HepG2 (cell line): Measurements from ENCODE around the gene MLLT1. TPM values are rescaled to one million over a fixed set of nuclear protein-coding genes. Genes with fewer than 3 reads are reported as not detected.

Experiments
- ETV5 ChIP-seq: IDR thresholded peaks from 2 replicates; pipeline ENCODE4 v1.6.1; 2018; ENCODE audit warnings: missing biosample characterization, missing genetic modification reagents, inconsistent platforms, borderline replicate concordance
- HOXA3 ChIP-seq: sonication (generic); formaldehyde crosslinking; IDR thresholded peaks from 2 replicates; pipeline ENCODE4 v1.5.0; 2020; ENCODE audit warnings: missing genetic modification reagents
- MIER3 ChIP-seq: IDR thresholded peaks from 2 replicates; pipeline ENCODE4 v1.6.1; 2016; ENCODE audit warnings: missing compliant biosample characterization, borderline replicate concordance
- NCOA5 ChIP-seq: sonication (generic); formaldehyde crosslinking; IDR thresholded peaks from 2 replicates; pipeline ENCODE4 v1.4.0; 2020; ENCODE audit warnings: missing genetic modification reagents
- ONECUT2 ChIP-seq: sonication (generic); formaldehyde crosslinking; IDR thresholded peaks from 2 replicates; pipeline ENCODE4 v1.4.0; 2020; ENCODE audit warnings: missing genetic modification reagents
- SALL2 ChIP-seq: sonication (generic); formaldehyde crosslinking; IDR thresholded peaks from 2 replicates; pipeline ENCODE4 v1.8.1; 2023; ENCODE audit warnings: mild to moderate bottlenecking, missing genetic modification reagents, inconsistent platforms
- SSRP1 ChIP-seq: IDR thresholded peaks from 2 replicates; pipeline ENCODE4 v1.6.1; 2016; ENCODE audit warnings: control low read depth
- ZFP36L1 ChIP-seq: sonication (generic); formaldehyde crosslinking; IDR thresholded peaks from 2 replicates; pipeline ENCODE4 v1.8.0; 2022; ENCODE audit warnings: mild to moderate bottlenecking, missing genetic modification reagents, moderate library complexity
- ZNF562 ChIP-seq: sonication (generic); formaldehyde crosslinking; IDR thresholded peaks from 2 replicates; pipeline ENCODE4 v1.8.0; 2022; ENCODE audit warnings: missing genetic modification reagents, borderline replicate concordance
- polyA plus RNA-seq, 8 experiments: library from polyadenylated mRNA; depleted of rRNA in 3 of 8; stranded (reverse) in 7 of 8; unstranded in 1 of 8; fragments of >200 nt; fragmentation: Illumina TruSeq in 4 of 8; extraction: Trizol in 4 of 8; gene quantifications; 2 replicates each; pipeline versions ENCODE4 v1.2.1 to v1.2.3, GENCODE V29; 2011 to 2016; ENCODE audit warnings: low read depth in 4 of 8, missing spikeins in 1 of 8, mixed read lengths in 1 of 8; ENCODE audit not compliant: insufficient read depth in 1 of 8
- total RNA-seq, 5 experiments: library from RNA; depleted of rRNA; stranded (reverse); fragments of >200 nt; fragmentation: Illumina TruSeq; extraction: Trizol; gene quantifications; 2 replicates each; pipeline ENCODE4 v1.2.3, GENCODE V29; 2016; ENCODE audit warnings: low read depth in 1 of 5
- TF ChIP-seq, protein P1 (sequence below): sonication (generic); formaldehyde crosslinking; IDR thresholded peaks from 2 replicates; pipeline ENCODE4 v1.8.0; 2022; ENCODE audit warnings: low read depth, missing genetic modification reagents
- TF ChIP-seq, protein P2 (sequence below): IDR thresholded peaks from 2 replicates; pipeline ENCODE4 v1.6.1; 2016; ENCODE audit warnings: control low read depth
- TF ChIP-seq, protein P3 (sequence below): sonication (generic); formaldehyde crosslinking; IDR thresholded peaks from 2 replicates; pipeline ENCODE4 v1.5.1; 2020; ENCODE audit warnings: mild to moderate bottlenecking, missing genetic modification reagents
- TF ChIP-seq, protein P4 (sequence below): sonication (generic); formaldehyde crosslinking; IDR thresholded peaks from 2 replicates; pipeline ENCODE4 v1.5.0; 2020; ENCODE audit warnings: mild to moderate bottlenecking, missing genetic modification reagents
- TF ChIP-seq, protein P5 (sequence below): sonication (generic); formaldehyde crosslinking; conservative IDR thresholded peaks from 2 replicates; pipeline ENCODE4 v1.8.0; 2022; ENCODE audit warnings: missing genetic modification reagents
- TF ChIP-seq, protein P6 (sequence below): sonication (generic); formaldehyde crosslinking; IDR thresholded peaks from 2 replicates; pipeline ENCODE4 v1.4.0; 2020; ENCODE audit warnings: missing genetic modification reagents

MLLT1 gene
- total and polyA plus RNA-seq, 2 of the 13 experiments (the other 11 are each of a cell fraction or from before 2014, with no cell fraction given) = 11.7 to 12.2 TPM

DNA sequence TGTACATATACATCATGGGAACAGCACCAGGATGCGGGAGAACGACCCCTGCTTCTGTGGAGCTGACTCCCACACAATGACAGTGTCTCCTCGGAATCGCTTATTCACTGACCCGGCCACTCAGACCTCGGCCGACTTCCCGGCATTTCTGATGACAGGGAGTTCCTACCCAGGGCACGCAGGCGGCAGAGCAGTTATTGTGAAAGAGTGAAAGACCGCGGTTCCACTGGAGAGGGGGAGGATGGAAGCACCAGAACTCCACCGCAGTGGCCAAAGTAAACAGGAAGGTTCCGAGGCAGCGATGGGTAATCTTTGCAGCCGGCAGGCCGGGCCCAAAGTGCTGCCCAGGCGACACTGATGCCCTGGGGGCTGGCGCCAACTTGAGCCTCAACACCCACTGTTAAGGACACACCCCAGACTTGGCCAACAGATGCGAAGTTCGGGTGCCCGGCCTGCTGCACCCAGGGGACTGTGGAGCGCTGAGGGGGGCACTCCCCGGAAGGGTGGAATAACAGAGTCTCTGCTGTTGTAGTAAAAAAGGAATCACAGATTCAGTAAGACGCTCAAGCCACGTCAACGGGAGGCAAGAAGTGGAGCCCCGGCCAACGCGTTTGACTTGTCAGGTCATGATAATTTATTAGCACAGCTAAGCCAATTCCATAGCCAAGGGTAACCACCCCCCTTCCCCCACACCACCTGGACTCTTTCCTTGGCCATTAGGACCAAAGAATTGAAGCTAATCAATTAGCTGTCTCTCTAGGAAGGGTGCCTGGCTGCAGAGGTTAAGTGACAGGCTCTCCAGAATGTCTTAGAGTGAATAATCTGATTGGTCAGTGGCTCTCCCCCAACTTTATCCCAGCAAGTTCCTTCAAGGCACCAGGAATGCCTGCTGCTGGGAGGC lies 5.8 kb downstream of the MLLT1 start (continued):
- TF ChIP-seq, protein P1, sequence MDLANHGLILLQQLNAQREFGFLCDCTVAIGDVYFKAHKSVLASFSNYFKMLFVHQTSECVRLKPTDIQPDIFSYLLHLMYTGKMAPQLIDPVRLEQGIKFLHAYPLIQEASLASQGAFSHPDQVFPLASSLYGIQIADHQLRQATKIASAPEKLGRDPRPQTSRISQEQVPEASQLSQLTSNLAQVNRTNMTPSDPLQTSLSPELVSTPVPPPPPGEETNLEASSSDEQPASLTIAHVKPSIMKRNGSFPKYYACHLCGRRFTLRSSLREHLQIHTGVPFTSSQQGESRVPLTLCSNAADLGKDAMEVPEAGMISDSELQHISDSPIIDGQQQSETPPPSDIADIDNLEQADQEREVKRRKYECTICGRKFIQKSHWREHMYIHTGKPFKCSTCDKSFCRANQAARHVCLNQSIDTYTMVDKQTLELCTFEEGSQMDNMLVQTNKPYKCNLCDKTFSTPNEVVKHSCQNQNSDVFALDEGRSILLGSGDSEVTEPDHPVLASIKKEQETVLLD = 0 out of 2 replicates have a peak, but pooled peaks have one; percentile 60
- TF ChIP-seq ETV5 (CRISPR knock-in tag) = peak; percentile 82; the same call in 1 of the 2 replicates
- TF ChIP-seq, protein P2, sequence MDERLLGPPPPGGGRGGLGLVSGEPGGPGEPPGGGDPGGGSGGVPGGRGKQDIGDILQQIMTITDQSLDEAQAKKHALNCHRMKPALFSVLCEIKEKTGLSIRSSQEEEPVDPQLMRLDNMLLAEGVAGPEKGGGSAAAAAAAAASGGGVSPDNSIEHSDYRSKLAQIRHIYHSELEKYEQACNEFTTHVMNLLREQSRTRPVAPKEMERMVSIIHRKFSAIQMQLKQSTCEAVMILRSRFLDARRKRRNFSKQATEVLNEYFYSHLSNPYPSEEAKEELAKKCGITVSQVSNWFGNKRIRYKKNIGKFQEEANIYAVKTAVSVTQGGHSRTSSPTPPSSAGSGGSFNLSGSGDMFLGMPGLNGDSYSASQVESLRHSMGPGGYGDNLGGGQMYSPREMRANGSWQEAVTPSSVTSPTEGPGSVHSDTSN (CRISPR knock-in tag) = no peak
- TF ChIP-seq, protein P3, sequence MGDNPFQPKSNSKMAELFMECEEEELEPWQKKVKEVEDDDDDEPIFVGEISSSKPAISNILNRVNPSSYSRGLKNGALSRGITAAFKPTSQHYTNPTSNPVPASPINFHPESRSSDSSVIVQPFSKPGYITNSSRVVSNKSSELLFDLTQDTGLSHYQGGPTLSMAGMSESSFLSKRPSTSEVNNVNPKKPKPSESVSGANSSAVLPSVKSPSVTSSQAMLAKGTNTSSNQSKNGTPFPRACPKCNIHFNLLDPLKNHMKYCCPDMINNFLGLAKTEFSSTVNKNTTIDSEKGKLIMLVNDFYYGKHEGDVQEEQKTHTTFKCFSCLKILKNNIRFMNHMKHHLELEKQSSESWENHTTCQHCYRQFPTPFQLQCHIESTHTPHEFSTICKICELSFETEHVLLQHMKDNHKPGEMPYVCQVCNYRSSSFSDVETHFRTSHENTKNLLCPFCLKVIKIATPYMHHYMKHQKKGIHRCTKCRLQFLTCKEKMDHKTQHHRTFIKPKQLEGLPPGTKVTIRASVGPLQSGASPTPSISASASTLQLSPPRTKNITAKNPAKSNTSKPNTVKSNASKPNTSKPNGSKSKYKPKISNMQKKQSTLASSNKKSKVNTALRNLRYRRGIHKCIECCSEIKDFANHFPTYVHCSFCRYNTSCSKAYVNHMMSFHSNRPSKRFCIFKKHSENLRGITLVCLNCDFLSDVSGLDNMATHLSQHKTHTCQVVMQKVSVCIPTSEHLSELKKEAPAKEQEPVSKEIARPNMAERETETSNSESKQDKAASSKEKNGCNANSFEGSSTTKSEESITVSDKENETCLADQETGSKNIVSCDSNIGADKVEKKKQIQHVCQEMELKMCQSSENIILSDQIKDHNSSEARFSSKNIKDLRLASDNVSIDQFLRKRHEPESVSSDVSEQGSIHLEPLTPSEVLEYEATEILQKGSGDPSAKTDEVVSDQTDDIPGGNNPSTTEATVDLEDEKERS (CRISPR knock-in tag) = no peak; the same call in 1 of the 2 replicates
- no peak for TF ChIP-seq SALL2
- TF ChIP-seq NCOA5 (CRISPR knock-in tag) = no peak
- no peak for TF ChIP-seq SSRP1
- no peak for TF ChIP-seq MIER3 (CRISPR knock-in tag)
- no peak for TF ChIP-seq ZFP36L1
- TF ChIP-seq, protein P4, sequence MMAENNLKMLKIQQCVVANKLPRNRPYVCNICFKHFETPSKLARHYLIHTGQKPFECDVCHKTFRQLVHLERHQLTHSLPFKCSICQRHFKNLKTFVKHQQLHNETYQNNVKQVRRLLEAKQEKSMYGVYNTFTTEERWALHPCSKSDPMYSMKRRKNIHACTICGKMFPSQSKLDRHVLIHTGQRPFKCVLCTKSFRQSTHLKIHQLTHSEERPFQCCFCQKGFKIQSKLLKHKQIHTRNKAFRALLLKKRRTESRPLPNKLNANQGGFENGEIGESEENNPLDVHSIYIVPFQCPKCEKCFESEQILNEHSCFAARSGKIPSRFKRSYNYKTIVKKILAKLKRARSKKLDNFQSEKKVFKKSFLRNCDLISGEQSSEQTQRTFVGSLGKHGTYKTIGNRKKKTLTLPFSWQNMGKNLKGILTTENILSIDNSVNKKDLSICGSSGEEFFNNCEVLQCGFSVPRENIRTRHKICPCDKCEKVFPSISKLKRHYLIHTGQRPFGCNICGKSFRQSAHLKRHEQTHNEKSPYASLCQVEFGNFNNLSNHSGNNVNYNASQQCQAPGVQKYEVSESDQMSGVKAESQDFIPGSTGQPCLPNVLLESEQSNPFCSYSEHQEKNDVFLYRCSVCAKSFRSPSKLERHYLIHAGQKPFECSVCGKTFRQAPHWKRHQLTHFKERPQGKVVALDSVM (CRISPR knock-in tag) = peak; percentile 23; the same call in 1 of the 2 replicates
- TF ChIP-seq, protein P5, sequence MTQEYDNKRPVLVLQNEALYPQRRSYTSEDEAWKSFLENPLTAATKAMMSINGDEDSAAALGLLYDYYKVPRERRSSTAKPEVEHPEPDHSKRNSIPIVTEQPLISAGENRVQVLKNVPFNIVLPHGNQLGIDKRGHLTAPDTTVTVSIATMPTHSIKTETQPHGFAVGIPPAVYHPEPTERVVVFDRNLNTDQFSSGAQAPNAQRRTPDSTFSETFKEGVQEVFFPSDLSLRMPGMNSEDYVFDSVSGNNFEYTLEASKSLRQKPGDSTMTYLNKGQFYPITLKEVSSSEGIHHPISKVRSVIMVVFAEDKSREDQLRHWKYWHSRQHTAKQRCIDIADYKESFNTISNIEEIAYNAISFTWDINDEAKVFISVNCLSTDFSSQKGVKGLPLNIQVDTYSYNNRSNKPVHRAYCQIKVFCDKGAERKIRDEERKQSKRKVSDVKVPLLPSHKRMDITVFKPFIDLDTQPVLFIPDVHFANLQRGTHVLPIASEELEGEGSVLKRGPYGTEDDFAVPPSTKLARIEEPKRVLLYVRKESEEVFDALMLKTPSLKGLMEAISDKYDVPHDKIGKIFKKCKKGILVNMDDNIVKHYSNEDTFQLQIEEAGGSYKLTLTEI (CRISPR knock-in tag) = no peak
- TF ChIP-seq ONECUT2 = no peak
- TF ChIP-seq ZNF562 = no peak
- peak; percentile 77 for TF ChIP-seq HOXA3 (CRISPR knock-in tag)
- TF ChIP-seq, protein P6, sequence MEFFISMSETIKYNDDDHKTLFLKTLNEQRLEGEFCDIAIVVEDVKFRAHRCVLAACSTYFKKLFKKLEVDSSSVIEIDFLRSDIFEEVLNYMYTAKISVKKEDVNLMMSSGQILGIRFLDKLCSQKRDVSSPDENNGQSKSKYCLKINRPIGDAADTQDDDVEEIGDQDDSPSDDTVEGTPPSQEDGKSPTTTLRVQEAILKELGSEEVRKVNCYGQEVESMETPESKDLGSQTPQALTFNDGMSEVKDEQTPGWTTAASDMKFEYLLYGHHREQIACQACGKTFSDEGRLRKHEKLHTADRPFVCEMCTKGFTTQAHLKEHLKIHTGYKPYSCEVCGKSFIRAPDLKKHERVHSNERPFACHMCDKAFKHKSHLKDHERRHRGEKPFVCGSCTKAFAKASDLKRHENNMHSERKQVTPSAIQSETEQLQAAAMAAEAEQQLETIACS (CRISPR knock-in tag) = no peak
